Measurements from ENCODE around the gene DRGX. TPM values are rescaled to one million over a fixed set of nuclear protein-coding genes. Genes with fewer than 3 reads are reported as not detected.

DRGX gene
- total and polyA plus RNA-seq, 2 of the 13 experiments (the other 11 are each of a cell fraction or from before 2014, with no cell fraction given) = not detected

GRCh38 chr10:49384268-49384953 lies 11.5 kb downstream of the DRGX start (continued):
- TF ChIP-seq LRRFIP1 (CRISPR knock-in tag; conservative IDR thresholded peaks at IDR 0.05) (no peak), ERF (CRISPR knock-in tag; IDR thresholded peaks at IDR 0.05) (no peak), EED (CRISPR knock-in tag; IDR thresholded peaks at IDR 0.05) (no peak)

GRCh38 chr10:49383853-49384252 lies 12.0 kb downstream of the DRGX start:
- Histone ChIP-seq H3K79me2 (ENCODE audit: insufficient read depth, low read length) (no peaks in the 10 kb centered on the region), H4K20me1 (ENCODE audit: insufficient read depth, low read length) (no peaks in the 10 kb centered on the region), H3K36me3 (replicated peaks in 1 of 2; ENCODE audit: control insufficient read depth in 1 of 2, insufficient read depth in 2 of 2, low read length in 2 of 2) (no peaks in the 10 kb centered on the region), H3K27me3 (ENCODE audit: control insufficient read depth in 1 of 2, insufficient read depth in 2 of 2, low read length in 2 of 2) (peaks cover 3 to 22% of the 10 kb centered on the region in 2 experiments; a peak in 4 of 5 replicates), H3K4me1 (ENCODE audit: insufficient read depth, low read length) (no peaks in the 10 kb centered on the region), H3K4me2 (ENCODE audit: low read depth, low read length) (no peak overlapping the region), H3K4me3 (replicated peaks in 1 of 3; ENCODE audit: insufficient read depth in 1 of 3, low read depth in 2 of 3, low read length in 3 of 3) (no peak overlapping the region), H3K27ac (ENCODE audit: extremely low read length, insufficient read depth, low read length) (no peak overlapping the region), H3K9ac (ENCODE audit: insufficient read depth, low read depth, low read length) (no peak overlapping the region), H2AFZ (ENCODE audit: low read length) (no peak overlapping the region), H3K9me3 (ENCODE audit: low read length) (no peaks in the 10 kb centered on the region)
- no TSS peak for BruUV-seq (replicated peaks)
- no peak for ATAC-seq
- no peak for TF ChIP-seq ARID3A (IDR thresholded peaks at IDR 0.05; ENCODE audit: low read depth, low read length)
- TF ChIP-seq ZNF709 (CRISPR knock-in tag; IDR thresholded peaks at IDR 0.05) = no peak
- TF ChIP-seq CTCF (CRISPR knock-in tag; IDR thresholded peaks at IDR 0.05) = no peak
- no peak for TF ChIP-seq SP5 (CRISPR knock-in tag; IDR thresholded peaks at IDR 0.05; ENCODE audit: borderline replicate concordance, low read depth)
- no peak for TF ChIP-seq SMC3 (IDR thresholded peaks at IDR 0.05; ENCODE audit: low read length)
- TF ChIP-seq PRPF4 (IDR thresholded peaks at IDR 0.05; ENCODE audit: low read depth, low read length, poor library complexity, severe bottlenecking) = no peak
- no peak for TF ChIP-seq ZNF691 (CRISPR knock-in tag; IDR thresholded peaks at IDR 0.05; ENCODE audit: borderline replicate concordance, low read depth)
- FAIRE-seq = no peak
- intact Hi-C loops (cut with micrococcal nuclease; ENCODE audit: unreplicated experiment) = no loop called here
- 0% methylated on average over 4 of the region's 4 CpGs for WGBS (ENCODE audit: low lambda C conversion rate)
- POLR2A ChIA-PET = no interaction called here
- in situ Hi-C loops (cut with HindIII; ENCODE audit: extremely low pct_ligation_motif_present, low pct_unique_long_range_greater_than_20kb) = no loop called here
- CTCF ChIA-PET (ENCODE audit: low intra/inter-chr PET ratio, low total read pairs) = no interaction called here
- DNase-seq (ENCODE audit: low spot score) = no peak

Measured in HepG2 (cell line).